HepG2 (cell line): Measurements from ENCODE around the gene RABEP2. TPM values are rescaled to one million over a fixed set of nuclear protein-coding genes. Genes with fewer than 3 reads are reported as not detected.
A peak's percentile ranks its signal among the peaks of the same experiment; 100 is the strongest.

Source experiments
- ARID2 ChIP-seq: sonication (generic); formaldehyde crosslinking; IDR thresholded peaks from 2 replicates; pipeline ENCODE4 v1.8.1; 2022; ENCODE audit warnings: mild to moderate bottlenecking, missing genetic modification reagents, borderline replicate concordance
- ATAD3A ChIP-seq: sonication (generic); formaldehyde crosslinking; IDR thresholded peaks from 2 replicates; pipeline ENCODE4 v1.4.0; 2020; ENCODE audit warnings: missing genetic modification reagents
- ATF7-NPFF ChIP-seq: sonication (generic); formaldehyde crosslinking; IDR thresholded peaks from 2 replicates; pipeline ENCODE4 v1.8.1; 2023; ENCODE audit warnings: mild to moderate bottlenecking, low read depth, missing genetic modification reagents, moderate library complexity
- CSRNP2 ChIP-seq: sonication (generic); formaldehyde crosslinking; conservative IDR thresholded peaks from 2 replicates; pipeline ENCODE4 v1.8.0; 2022; ENCODE audit warnings: low read depth, missing genetic modification reagents
- DMTF1 ChIP-seq: sonication (generic); formaldehyde crosslinking; IDR thresholded peaks from 2 replicates; pipeline ENCODE4 v1.4.0; 2020; ENCODE audit warnings: mild to moderate bottlenecking, missing genetic modification reagents
- E2F5 ChIP-seq: sonication (generic); formaldehyde crosslinking; conservative IDR thresholded peaks from 2 replicates; pipeline ENCODE4 v1.4.0; 2020; ENCODE audit warnings: missing genetic modification reagents
- ESRRA ChIP-seq: sonication (generic); formaldehyde crosslinking; IDR thresholded peaks from 2 replicates; pipeline ENCODE4 v1.5.1; 2020; ENCODE audit warnings: mild to moderate bottlenecking, low read depth, missing genetic modification reagents
- GPBP1L1 ChIP-seq: sonication (generic); formaldehyde crosslinking; IDR thresholded peaks from 2 replicates; pipeline ENCODE4 v1.5.0; 2020; ENCODE audit warnings: mild to moderate bottlenecking, missing genetic modification reagents
- KLF16 ChIP-seq, 2 experiments: sonication (generic) in 1 of 2; formaldehyde crosslinking in 1 of 2; IDR thresholded peaks; 2 replicates each; pipeline versions ENCODE4 v1.6.1 to v1.8.0; 2016 to 2023; ENCODE audit warnings: missing genetic modification reagents in 2 of 2, missing compliant biosample characterization in 1 of 2
- SRF ChIP-seq: IDR thresholded peaks from 2 replicates; pipeline ENCODE4 v1.6.1; 2011; ENCODE audit warnings: mild to moderate bottlenecking, low read depth, low read length, moderate library complexity
- SUZ12 ChIP-seq: fragments of 150-350 bp; IDR thresholded peaks from 2 replicates; pipeline ENCODE4 v1.6.1; 2014; ENCODE audit warnings: low read depth, low read length
- ZNF275 ChIP-seq: sonication (generic); formaldehyde crosslinking; IDR thresholded peaks from 2 replicates; pipeline ENCODE4 v1.8.0; 2022; ENCODE audit warnings: missing genetic modification reagents, mild to moderate bottlenecking, inconsistent platforms, borderline replicate concordance
- ZNF639 ChIP-seq: conservative IDR thresholded peaks from 2 replicates; pipeline ENCODE4 v1.6.1; 2018; ENCODE audit warnings: missing genetic modification reagents
- ZNF670 ChIP-seq: sonication (generic); formaldehyde crosslinking; IDR thresholded peaks from 2 replicates; pipeline ENCODE4 v1.8.0; 2022; ENCODE audit warnings: mild to moderate bottlenecking, missing genetic modification reagents, borderline replicate concordance
- ZNF672 ChIP-seq: sonication (generic); formaldehyde crosslinking; IDR thresholded peaks from 2 replicates; pipeline ENCODE4 v1.8.1; 2022; ENCODE audit warnings: missing genetic modification reagents
- ZNF713 ChIP-seq: sonication (generic); formaldehyde crosslinking; IDR thresholded peaks from 2 replicates; pipeline ENCODE4 v1.4.0; 2020; ENCODE audit warnings: mild to moderate bottlenecking, missing genetic modification reagents
- ZNF800 ChIP-seq: sonication (generic); formaldehyde crosslinking; IDR thresholded peaks from 2 replicates; pipeline ENCODE4 v1.4.0; 2020; ENCODE audit warnings: missing genetic modification reagents
- polyA plus RNA-seq, 8 experiments: library from polyadenylated mRNA; depleted of rRNA in 3 of 8; stranded (reverse) in 7 of 8; unstranded in 1 of 8; fragments of >200 nt; fragmentation: Illumina TruSeq in 4 of 8; extraction: Trizol in 4 of 8; gene quantifications; 2 replicates each; pipeline versions ENCODE4 v1.2.1 to v1.2.3, GENCODE V29; 2011 to 2016; ENCODE audit warnings: low read depth in 4 of 8, missing spikeins in 1 of 8, mixed read lengths in 1 of 8; ENCODE audit not compliant: insufficient read depth in 1 of 8
- total RNA-seq, 5 experiments: library from RNA; depleted of rRNA; stranded (reverse); fragments of >200 nt; fragmentation: Illumina TruSeq; extraction: Trizol; gene quantifications; 2 replicates each; pipeline ENCODE4 v1.2.3, GENCODE V29; 2016; ENCODE audit warnings: low read depth in 1 of 5

Gene RABEP2
- total and polyA plus RNA-seq, 2 of the 13 experiments (the other 11 are each of a cell fraction or from before 2014, with no cell fraction given) = 10.8 to 18.4 TPM

- TF ChIP-seq ARID2 (0 out of 2 replicates have a peak, but pooled peaks have one; percentile 49), ZNF800 (no peak), CSRNP2 (CRISPR knock-in tag) (0 out of 2 replicates have a peak, but pooled peaks have one; percentile 49), ESRRA (CRISPR knock-in tag) (peak; percentile 75), ZNF670 (CRISPR knock-in tag) (no peak), ZNF275 (CRISPR knock-in tag) (0 out of 2 replicates have a peak, but pooled peaks have one; percentile 43), ZNF713 (CRISPR knock-in tag) (no peak), E2F5 (CRISPR knock-in tag) (peak; percentile 96), ZNF639 (CRISPR knock-in tag) (0 out of 2 replicates have a peak, but pooled peaks have one; percentile 51), GPBP1L1 (CRISPR knock-in tag) (no peak), KLF16 (CRISPR knock-in tag; IDR thresholded peaks at IDR 0.05) (no peak; a peak in 1 of 4 replicates), DMTF1 (no peak), ATF7-NPFF (CRISPR knock-in tag) (peak; percentile 75; the same call in 1 of the 2 replicates), SUZ12 (peak; percentile 84; the same call in 1 of the 2 replicates), ATAD3A (CRISPR knock-in tag) (no peak), SRF (no peak), ZNF672 (CRISPR knock-in tag) (no peak)
Observed at GRCh38 chr16:28950648-28951409, 25.8 kb upstream of the RABEP2 start, which contains the start of gene NFATC2IP (continued).
